Testis (tissue), 3 donors: Measurements from ENCODE around the gene RAB3C. TPM values are rescaled to one million over a fixed set of nuclear protein-coding genes. Genes with fewer than 3 reads are reported as not detected.

ENCODE experiments used
- DNase-seq: peaks from one replicate; pipeline ENCODE4 v3.0.0-alpha.2; 2019
- H3K27ac ChIP-seq, 2 donors: fragments of 200-600 bp; sonication (generic); one replicate each; pipeline ENCODE4 v1.5.1; 2019
- H3K27me3 ChIP-seq: fragments of 200-600 bp; sonication (generic); one replicate; pipeline ENCODE4 v1.5.1; 2019
- H3K36me3 ChIP-seq: fragments of 200-600 bp; sonication (generic); one replicate; pipeline ENCODE4 v1.5.1; 2017; ENCODE audit warnings: low read depth; ENCODE audit errors: missing control alignments
- H3K4me1 ChIP-seq: fragments of 200-600 bp; sonication (generic); one replicate; pipeline ENCODE4 v1.5.1; 2019
- H3K4me3 ChIP-seq, 2 donors: fragments of 200-600 bp; sonication (generic); one replicate each; pipeline ENCODE4 v1.5.1; 2017 to 2019
- H3K9me3 ChIP-seq: fragments of 200-600 bp; sonication (generic); one replicate; pipeline ENCODE4 v1.5.1; 2017
- POLR2A ChIP-seq: fragments of 450-650 bp; IDR thresholded peaks from one replicate; pipeline ENCODE4 v1.6.1; 2017; ENCODE audit warnings: antibody characterized with exemption, mild to moderate bottlenecking, moderate library complexity
- WGBS, 2 donors: methylation state at CpG; one replicate each; pipeline ENCODE4 v1.1.5; 2018; 5-methylcytosine and 5-hydroxymethylcytosine counted together
- intact Hi-C: fragments of 100-400 bp; cut with DNase I; formaldehyde crosslinking; loops from one replicate; pipeline ENCODE4 v1.15.1; 2023; ENCODE audit warnings: low total_unique reads
- polyA plus RNA-seq: library from polyadenylated mRNA; stranded (reverse); fragments of 350-450 nt; fragmentation: Illumina TruSeq; extraction: RNeasy Lipid Tissue Mini Kit (QIAGEN cat#74804); gene quantifications from one replicate; pipeline ENCODE4 v1.2.3, GENCODE V29; 2014; ENCODE audit warnings: low read depth, low replicate concordance; ENCODE audit not compliant: insufficient read depth
- total RNA-seq, 2 donors: library from RNA; depleted of rRNA; stranded (reverse); fragments of >200 nt; gene quantifications; one replicate each; pipeline ENCODE4 v1.2.3, GENCODE V29; 2016
- TF ChIP-seq, protein P1 (sequence below), 3 experiments: fragments of 450-650 bp in 2 of 3; fragments of 200-600 bp in 1 of 3; sonication (generic) in 1 of 3; IDR thresholded peaks; one replicate each; pipeline ENCODE4 v1.5.1; 2016 to 2019; ENCODE audit warnings: antibody characterized with exemption in 3 of 3, mild to moderate bottlenecking in 2 of 3, moderate library complexity in 1 of 3

The RAB3C gene
- total and polyA plus RNA-seq, 3 donors from 2014 or later: 0.47 to 2.5 (median 1.8) TPM

DNA sequence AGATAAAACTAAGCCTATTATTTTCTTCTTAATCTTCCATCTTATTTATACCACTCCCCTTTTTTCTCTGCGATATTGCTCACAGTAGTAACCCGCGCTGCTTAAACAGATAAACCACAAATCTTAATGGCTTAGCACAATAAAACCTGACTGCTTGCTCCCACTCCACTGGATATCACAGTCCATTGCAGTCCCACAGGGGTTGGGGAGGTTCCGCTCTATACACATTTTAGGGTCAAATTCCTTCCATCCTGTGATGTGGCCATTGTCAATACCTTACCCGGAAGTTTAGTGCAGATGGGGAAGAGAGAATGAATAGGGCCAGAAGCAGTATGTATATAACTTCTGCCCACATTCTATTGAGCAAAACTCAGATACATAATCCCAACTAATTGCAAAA is 193.7 kb downstream of the RAB3C start:
- no peaks in the 10 kb centered on the region for H3K4me1 ChIP-seq
- intact Hi-C loops: no loop called here
- H3K9me3 ChIP-seq: no peaks in the 10 kb centered on the region
- no peaks in the 10 kb centered on the region for H3K36me3 ChIP-seq
- H3K4me3 ChIP-seq: no peak overlapping the region
- no peak for DNase-seq
- WGBS, 2 donors: 96% methylated on average over 5 of the region's 5 CpGs
- no peaks in the 10 kb centered on the region for H3K27me3 ChIP-seq
- TF ChIP-seq POLR2A: no peak
- TF ChIP-seq, protein P1, sequence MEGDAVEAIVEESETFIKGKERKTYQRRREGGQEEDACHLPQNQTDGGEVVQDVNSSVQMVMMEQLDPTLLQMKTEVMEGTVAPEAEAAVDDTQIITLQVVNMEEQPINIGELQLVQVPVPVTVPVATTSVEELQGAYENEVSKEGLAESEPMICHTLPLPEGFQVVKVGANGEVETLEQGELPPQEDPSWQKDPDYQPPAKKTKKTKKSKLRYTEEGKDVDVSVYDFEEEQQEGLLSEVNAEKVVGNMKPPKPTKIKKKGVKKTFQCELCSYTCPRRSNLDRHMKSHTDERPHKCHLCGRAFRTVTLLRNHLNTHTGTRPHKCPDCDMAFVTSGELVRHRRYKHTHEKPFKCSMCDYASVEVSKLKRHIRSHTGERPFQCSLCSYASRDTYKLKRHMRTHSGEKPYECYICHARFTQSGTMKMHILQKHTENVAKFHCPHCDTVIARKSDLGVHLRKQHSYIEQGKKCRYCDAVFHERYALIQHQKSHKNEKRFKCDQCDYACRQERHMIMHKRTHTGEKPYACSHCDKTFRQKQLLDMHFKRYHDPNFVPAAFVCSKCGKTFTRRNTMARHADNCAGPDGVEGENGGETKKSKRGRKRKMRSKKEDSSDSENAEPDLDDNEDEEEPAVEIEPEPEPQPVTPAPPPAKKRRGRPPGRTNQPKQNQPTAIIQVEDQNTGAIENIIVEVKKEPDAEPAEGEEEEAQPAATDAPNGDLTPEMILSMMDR (IDR thresholded peaks at IDR 0.05): no peak
- no peak overlapping the region for H3K27ac ChIP-seq

DNA sequence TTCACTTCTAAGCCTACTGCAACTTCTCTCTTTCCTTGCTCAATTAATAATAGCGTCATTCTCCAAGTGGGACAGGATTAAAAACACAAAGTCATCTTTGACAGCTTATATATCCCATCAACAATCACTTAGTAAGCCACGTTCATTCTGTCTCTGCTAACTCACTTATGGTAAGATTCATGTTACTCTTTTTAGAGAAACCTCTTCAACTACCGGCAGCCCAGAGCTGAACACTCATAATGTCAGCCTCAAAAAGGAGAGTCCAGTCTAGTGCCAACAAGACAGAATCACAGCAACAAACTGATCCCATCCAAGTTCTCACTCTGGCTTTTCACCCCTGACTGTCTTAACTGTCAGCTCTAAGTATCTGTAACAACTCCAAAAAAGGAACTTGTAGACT is 196.0 kb downstream of the RAB3C start:
- no peak overlapping the region for H3K27ac ChIP-seq
- no peaks in the 10 kb centered on the region for H3K27me3 ChIP-seq
- no peak overlapping the region for H3K4me3 ChIP-seq
- no peaks in the 10 kb centered on the region for H3K4me1 ChIP-seq
- intact Hi-C loops: no loop called here
- H3K9me3 ChIP-seq: no peaks in the 10 kb centered on the region
- DNase-seq: no peak
- WGBS, 2 donors: 93% methylated on average over 3 of the region's 3 CpGs
- no peaks in the 10 kb centered on the region for H3K36me3 ChIP-seq
- TF ChIP-seq, protein P1 (IDR thresholded peaks at IDR 0.05): no peak
- no peak for TF ChIP-seq POLR2A

DNA sequence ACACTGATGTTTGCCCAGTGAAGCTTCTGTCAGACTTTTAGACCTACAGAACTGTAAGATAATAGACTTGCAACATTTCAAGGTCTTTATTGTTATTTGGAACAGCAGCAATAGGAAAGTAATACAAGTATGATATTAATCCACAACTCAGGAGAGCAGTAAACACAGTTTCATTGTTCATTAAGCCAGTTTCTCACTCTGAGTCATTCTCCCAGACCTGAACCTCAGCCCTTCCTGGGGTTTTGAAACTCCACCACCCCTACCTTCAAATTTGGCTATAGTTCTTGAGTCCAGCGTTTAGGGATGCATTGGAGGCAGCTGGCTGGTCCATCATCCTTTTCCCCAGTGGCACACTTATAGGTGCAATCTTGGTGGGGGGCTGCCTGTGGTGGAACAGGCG is 203.2 kb downstream of the RAB3C start:
- H3K36me3 ChIP-seq: no peaks in the 10 kb centered on the region
- DNase-seq: peak; percentile 26
- peaks cover 4% of the 10 kb centered on the region for H3K4me1 ChIP-seq
- no peak overlapping the region for H3K4me3 ChIP-seq
- intact Hi-C loops: no loop called here
- H3K27me3 ChIP-seq: no peaks in the 10 kb centered on the region
- TF ChIP-seq POLR2A: no peak
- TF ChIP-seq, protein P1 (IDR thresholded peaks at IDR 0.05): no peak
- H3K9me3 ChIP-seq: no peaks in the 10 kb centered on the region
- H3K27ac ChIP-seq: peak overlapping the region; percentile 8 to 31
- WGBS, 2 donors: 27 to 46% methylated on average over 2 of the region's 2 CpGs

DNA sequence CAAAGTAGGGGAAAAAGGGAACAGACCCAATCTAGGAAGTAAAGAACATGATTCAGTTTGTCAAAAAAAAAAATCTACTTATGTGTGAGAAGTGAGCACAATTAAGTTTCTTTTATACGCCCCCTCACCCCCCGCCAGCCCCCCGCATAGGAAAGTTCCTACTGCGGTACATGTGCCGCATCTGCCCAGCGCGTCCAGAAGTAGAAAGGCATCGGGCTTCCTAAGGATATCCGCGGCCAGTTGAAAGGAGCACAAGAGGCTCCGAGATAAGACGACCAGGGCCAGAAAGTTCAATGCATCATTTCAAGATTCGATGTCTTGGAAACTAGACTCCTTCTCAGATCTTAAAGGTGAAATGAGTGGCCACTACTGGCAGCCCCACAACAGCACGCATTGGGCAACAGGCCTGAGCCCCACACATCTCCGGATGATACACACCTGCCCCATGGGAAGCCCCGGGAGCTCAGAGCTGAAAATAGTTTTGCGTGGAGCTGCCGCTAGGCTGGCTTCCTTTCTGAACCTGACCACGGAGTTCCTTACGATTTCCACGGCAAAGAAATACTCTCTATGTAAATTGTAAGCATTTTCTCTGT is 203.9 kb downstream of the RAB3C start:
- DNase-seq: peak; percentile 16
- Histone ChIP-seq H3K4me3 (no peak overlapping the region), H3K27ac (peak overlapping the region in 1 of 2 donors; percentile 31), H3K36me3 (no peaks in the 10 kb centered on the region), H3K27me3 (no peaks in the 10 kb centered on the region), H3K9me3 (no peaks in the 10 kb centered on the region), H3K4me1 (peaks cover 4% of the 10 kb centered on the region)
- 77% methylated on average over 21 of the region's 21 CpGs for WGBS, 2 donors
- intact Hi-C loops: no loop called here
- TF ChIP-seq, protein P1 (IDR thresholded peaks at IDR 0.05): no peak
- TF ChIP-seq POLR2A: no peak

DNA sequence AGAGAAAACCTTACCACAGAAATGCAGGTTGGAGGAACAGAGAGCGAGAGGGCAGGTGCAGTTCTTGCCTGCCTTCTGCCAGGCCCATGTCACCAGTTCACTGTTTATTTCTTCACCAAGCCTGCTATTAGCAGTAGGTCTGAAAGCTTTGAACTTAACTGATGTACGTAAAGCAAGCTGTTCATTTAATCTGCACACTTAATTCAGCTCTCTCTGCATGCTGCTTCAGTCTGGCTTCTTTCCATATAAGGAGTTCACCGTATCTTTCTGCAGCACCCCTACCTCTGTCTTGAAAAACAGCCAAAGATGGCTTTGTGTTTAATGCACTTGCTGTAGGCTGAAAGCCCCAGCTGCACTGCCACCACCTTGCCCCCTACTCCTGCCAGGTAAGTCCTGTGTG is 205.1 kb downstream of the RAB3C start:
- Histone ChIP-seq H3K9me3 (no peaks in the 10 kb centered on the region), H3K36me3 (no peaks in the 10 kb centered on the region), H3K4me1 (peaks cover 4% of the 10 kb centered on the region), H3K27me3 (no peaks in the 10 kb centered on the region), H3K27ac (no peak overlapping the region), H3K4me3 (no peak overlapping the region)
- WGBS, 2 donors: 43 to 52% methylated on average over 3 of the region's 3 CpGs
- no peak for DNase-seq
- intact Hi-C loops: no loop called here
- TF ChIP-seq, protein P1 (IDR thresholded peaks at IDR 0.05): no peak
- no peak for TF ChIP-seq POLR2A
